ENCODE measurements around the gene ADORA1. TPM values are rescaled to one million over a fixed set of nuclear protein-coding genes. Genes with fewer than 3 reads are reported as not detected.

The ADORA1 gene
- total and polyA plus RNA-seq, 2 of the 4 experiments (the other 2 are of a cell fraction) = 0.36 to 0.56 TPM

DNA sequence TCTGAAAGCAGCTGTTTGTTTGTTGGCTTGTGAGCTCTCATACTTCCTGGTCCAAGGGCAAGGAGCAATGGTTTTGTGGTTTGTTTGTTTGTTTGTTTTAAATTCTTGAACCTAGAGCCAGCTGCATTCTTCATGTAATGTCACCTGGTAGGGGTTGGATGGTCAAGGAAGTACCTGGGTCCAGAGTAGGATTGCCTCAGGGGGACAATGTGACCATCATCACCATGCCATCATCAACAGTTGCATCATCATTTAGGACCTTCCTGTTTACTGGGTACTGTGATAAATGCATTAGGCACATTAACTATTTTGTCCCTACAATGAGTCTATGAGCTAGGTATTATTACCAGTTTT is 27.0 kb upstream of the ADORA1 start:
- Histone ChIP-seq H4K5ac (ENCODE audit: low read depth, low read length) (no peak overlapping the region), H2AFZ (replicated peaks; ENCODE audit: low read length, poor library complexity) (no peak overlapping the region), H3K9me3 (ENCODE audit: control insufficient read depth, insufficient read depth, low read length) (peaks cover 2% of the 10 kb centered on the region; the same call in 1 of the 2 replicates), H2BK15ac (ENCODE audit: low read depth, low read length) (no peak overlapping the region), H3K4me2 (ENCODE audit: low read depth, low read length) (no peak overlapping the region), H4K91ac (ENCODE audit: insufficient read depth, low read depth, low read length) (no peak overlapping the region), H3K9ac (ENCODE audit: low read depth, low read length) (no peak overlapping the region), H3K18ac (ENCODE audit: low read depth, low read length) (no peak overlapping the region), H3K4me1 (ENCODE audit: control insufficient read depth, insufficient read depth, low read length) (no peaks in the 10 kb centered on the region), H3K79me1 (ENCODE audit: low read depth in 1 of 2, low read length in 2 of 2) (no peaks in the 10 kb centered on the region), H2BK20ac (ENCODE audit: low read depth, low read length) (no peak overlapping the region), H2BK120ac (ENCODE audit: low read depth, low read length) (no peak overlapping the region), H3K36me3 (ENCODE audit: control insufficient read depth, insufficient read depth, low read length) (no peaks in the 10 kb centered on the region), H2AK9ac (replicated peaks; ENCODE audit: low read depth, low read length, poor library complexity) (no peak overlapping the region), H3K4ac (ENCODE audit: low read depth, low read length) (no peak overlapping the region), H2BK5ac (ENCODE audit: low read depth, low read length, poor library complexity, severe bottlenecking) (no peak overlapping the region), H2AK5ac (ENCODE audit: low read depth, low read length) (no peak overlapping the region), H3K27me3 (ENCODE audit: control insufficient read depth, insufficient read depth, low read length) (peaks cover 54% of the 10 kb centered on the region), H3K9me1 (ENCODE audit: insufficient read depth, low read length) (no peaks in the 10 kb centered on the region), H3K4me3 (ENCODE audit: insufficient read depth, low read depth, low read length) (no peak overlapping the region), H4K20me1 (ENCODE audit: insufficient read depth, low read length) (no peaks in the 10 kb centered on the region), H3K56ac (ENCODE audit: extremely low read depth, insufficient read depth, low read length) (no peak overlapping the region), H4K8ac (ENCODE audit: low read depth in 2 of 2, low read length in 2 of 2) (no peak overlapping the region), H3K23ac (ENCODE audit: low read depth, low read length) (no peak overlapping the region), H3K27ac (ENCODE audit: insufficient read depth, low read length) (no peak overlapping the region), H3K14ac (replicated peaks; ENCODE audit: low read depth, low read length) (no peak overlapping the region)
- intact Hi-C loops (cut with micrococcal nuclease) = no loop called here
- BruUV-seq (replicated peaks) = no TSS peak
- dilution Hi-C loops (cut with HindIII; ENCODE audit: low sequenced_read_pairs, unreplicated experiment) = no loop called here
- ChIA-PET POLR2A (ENCODE audit: unreplicated experiment) (no interaction called here), CTCF (no interaction called here)
- no peak for ATAC-seq (ENCODE audit: low read depth)
- in situ Hi-C loops (cut with MboI; ENCODE audit: low sequenced_read_pairs) = no loop called here
- TF ChIP-seq SMC3 (IDR thresholded peaks at IDR 0.05; ENCODE audit: low read depth, low read length) (no peak), RFX5 (IDR thresholded peaks at IDR 0.05; ENCODE audit: low read depth, low read length) (no peak), CEBPB (IDR thresholded peaks at IDR 0.05; ENCODE audit: low read depth, low read length) (peak; percentile 51; the same call in 1 of the 2 replicates), BHLHE40 (IDR thresholded peaks at IDR 0.05; ENCODE audit: low read depth, low read length) (no peak)
- no peak for DNase-seq

Measured in IMR-90 (cell line).